ENCODE measurements around the gene ITGB1.

GRCh38 chr10:32890444-32890843 lies 67.6 kb downstream of the ITGB1 start:
- TF ChIP-seq CTCF (IDR thresholded peaks at IDR 0.05) (no peak), POLR2A (IDR thresholded peaks at IDR 0.05) (no peak)
